SU-DHL-6 (cell line): ENCODE measurements around the gene SDS.

Source experiments
- CTCF ChIP-seq: fragments of 200-600 bp; sonication (generic); IDR thresholded peaks from one replicate; pipeline ENCODE4 v1.5.1; 2017; ENCODE audit warnings: antibody characterized with exemption, mild to moderate bottlenecking, low read length, moderate library complexity; ENCODE audit not compliant: insufficient read depth, poor library complexity, severe bottlenecking
- EZH2phosphoT487 ChIP-seq: fragments of 200-600 bp; sonication (generic), shearing (Covaris generic); conservative IDR thresholded peaks from 2 replicates; pipeline ENCODE4 v1.6.1; 2018; ENCODE audit warnings: mild to moderate bottlenecking, antibody characterized with exemption, low read length, moderate library complexity, mixed read lengths

- no peak for TF ChIP-seq CTCF
- TF ChIP-seq EZH2phosphoT487: no peak
Observed at GRCh38 chr12:113452458-113452857, 48.8 kb upstream of the SDS start.
